ENCODE measurements around the gene PLCH2. TPM values are rescaled to one million over a fixed set of nuclear protein-coding genes. Genes with fewer than 3 reads are reported as not detected.
"Not testable (repeated sequence)": the region's sequence is repeated elsewhere in the genome, so short reads cannot be mapped to it uniquely, and the experiment has no call there.

PLCH2 gene
- total RNA-seq, 2 experiments from 2014 or later: 8.9 to 10.3 TPM

DNA sequence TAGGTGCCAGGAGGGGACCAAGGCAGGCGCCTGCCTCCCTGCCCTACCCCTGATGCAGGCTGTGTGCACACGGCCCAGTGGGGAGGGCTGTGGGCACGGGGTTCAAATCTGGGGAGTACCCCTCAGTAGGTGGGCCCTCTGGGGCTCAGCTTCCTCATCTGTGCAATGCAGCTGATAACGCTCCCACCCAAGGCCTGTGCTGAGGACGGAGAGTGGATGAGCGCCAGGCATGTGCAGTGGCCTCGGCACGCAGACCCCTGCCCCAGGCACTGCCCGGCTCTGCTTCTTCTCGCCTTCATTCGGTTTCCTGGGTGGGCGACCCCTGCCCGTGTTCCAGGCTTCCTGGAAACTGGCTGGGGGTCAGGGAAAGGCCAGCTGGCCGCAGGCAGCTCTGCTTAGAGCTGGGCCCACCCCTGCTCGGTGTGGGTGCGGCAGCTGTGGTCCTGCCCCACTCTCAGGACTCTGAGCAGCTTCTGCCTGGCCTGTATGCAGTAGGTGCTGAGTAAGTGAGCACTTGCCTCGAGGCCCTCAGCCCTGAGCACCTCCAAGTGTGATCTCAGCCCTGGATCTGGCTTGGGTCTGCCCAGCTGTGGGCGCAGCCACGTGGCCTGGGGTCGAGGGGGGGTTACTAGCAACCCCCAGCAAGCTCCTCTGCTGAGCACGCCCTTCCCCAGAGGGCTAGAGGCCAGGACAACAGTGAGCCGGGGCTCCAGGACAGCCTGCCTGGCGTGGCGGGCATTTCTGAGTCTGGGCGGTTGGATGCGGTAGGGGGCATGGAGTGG, 68.2 kb downstream of the PLCH2 start:
- Mint-ChIP-seq H3K27ac (no peak overlapping the region), H3K4me3 (no peak overlapping the region), H3K4me1 (ENCODE audit: low read depth) (peaks cover 12% of the 10 kb centered on the region), H3K27me3 (no peaks in the 10 kb centered on the region), H3K9me3 (no peaks in the 10 kb centered on the region), H3K36me3 (no peaks in the 10 kb centered on the region)
- CTCF ChIA-PET: no interaction called here
- no peak for DNase-seq
- intact Hi-C loops (cut with micrococcal nuclease): no loop called here
- POLR2A ChIA-PET: interaction anchor here (1.0 to 5.5 kb wide), 4 partner anchors 14 to 128 kb away, joined by 4 to 53 read pairs (median 12); partner anchors contain the start of genes HES5 and PANK4

DNA sequence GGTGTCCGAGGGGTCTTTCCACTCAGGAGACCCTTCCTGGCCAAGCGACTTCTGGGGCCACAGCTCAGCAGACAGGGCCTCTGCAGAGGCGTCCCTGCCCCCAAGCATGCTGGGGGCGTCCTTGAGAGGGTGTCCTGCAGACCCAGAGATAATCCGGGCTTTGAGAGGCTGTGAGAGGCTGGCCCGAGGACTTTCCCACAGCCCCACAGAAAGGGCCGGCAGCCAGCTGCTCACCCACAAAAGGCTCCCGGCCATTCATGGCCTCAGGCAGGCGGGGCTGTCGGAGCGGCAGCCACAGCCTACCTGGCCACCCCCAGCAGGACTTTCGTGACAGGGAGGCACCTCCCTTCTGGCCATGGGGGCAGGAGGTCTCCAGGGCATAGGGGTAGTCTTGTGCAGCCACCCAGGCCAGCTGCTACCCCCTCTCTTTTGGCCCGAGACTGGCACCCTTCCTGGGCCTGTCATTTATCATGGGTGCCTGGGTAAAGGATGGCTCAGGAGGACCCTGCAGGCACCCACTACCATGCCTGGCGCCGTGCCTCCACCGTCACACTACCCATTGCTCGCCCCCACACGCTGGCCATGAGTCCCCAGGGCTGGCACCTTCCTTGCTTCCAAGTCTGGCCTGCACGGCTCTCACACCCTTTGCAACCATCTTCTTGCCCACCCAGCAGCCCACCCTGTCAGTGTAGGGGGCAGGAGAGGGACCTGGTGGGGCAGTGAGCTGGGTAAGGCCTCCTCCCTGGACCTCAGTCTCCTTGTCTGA, 69.0 kb downstream of the PLCH2 start:
- no peak for DNase-seq
- H3K4me3 Mint-ChIP-seq: no peak overlapping the region
- CTCF ChIA-PET: interaction anchor here (0.9 to 1.3 kb wide), 4 partner anchors 11 to 130 kb away, joined by 3 to 5 read pairs (median 3); partner anchors contain the start of gene TNFRSF14
- H3K9me3 Mint-ChIP-seq: no peaks in the 10 kb centered on the region
- peak overlapping the region; percentile 23 for H3K27ac Mint-ChIP-seq
- peaks cover 16% of the 10 kb centered on the region for H3K4me1 Mint-ChIP-seq (ENCODE audit: low read depth)
- no peaks in the 10 kb centered on the region for H3K36me3 Mint-ChIP-seq
- POLR2A ChIA-PET: interaction anchor here (0.8 to 5.5 kb wide), 8 partner anchors 11 to 345 kb away, joined by 3 to 53 read pairs (median 12); partner anchors contain the start of genes HES5, PANK4 and TNFRSF14
- intact Hi-C loops (cut with micrococcal nuclease): loop anchor here (5.0 kb wide), 3 partner anchors 153 to 348 kb away; partner anchors contain the start of genes MORN1 and RER1
- no peaks in the 10 kb centered on the region for H3K27me3 Mint-ChIP-seq

DNA sequence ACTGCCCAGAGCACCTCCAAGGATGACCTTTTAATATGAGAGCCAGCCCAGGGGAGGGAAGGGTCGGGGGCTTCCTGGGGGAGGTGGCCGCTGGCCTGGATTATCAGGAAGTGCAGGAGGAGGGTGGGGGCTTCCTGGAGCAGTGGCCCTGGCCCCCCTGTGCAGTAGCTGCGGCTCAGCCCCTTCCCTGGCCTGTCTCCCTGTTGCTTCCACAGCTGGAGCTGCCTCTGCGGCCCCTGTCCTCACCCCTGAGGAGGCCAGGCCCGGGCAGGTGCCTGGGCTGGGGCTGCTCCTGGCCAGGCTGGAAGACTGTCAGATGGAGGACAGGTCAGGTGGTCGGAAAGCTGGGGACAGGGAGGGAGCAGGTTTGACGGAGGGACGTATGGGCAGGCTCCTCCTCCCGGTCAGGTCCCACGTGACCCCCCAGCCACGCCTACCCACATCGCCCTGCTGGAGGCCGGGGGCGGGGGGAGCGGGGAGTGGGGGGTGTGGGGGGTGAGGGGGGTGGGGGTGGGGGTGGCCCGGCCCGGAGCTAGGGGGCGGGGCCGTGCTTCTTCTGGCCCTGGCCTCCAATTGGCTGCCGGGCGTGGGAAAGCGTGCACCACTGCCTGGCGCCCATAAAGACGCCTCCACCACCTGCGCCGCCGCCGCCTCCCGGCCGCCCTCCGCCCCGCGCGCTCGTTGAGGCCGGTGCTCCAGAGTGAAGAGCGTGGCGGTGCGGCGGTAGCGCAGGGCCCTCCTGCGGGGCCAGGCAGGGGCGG, 69.8 kb downstream of the PLCH2 start:
- Mint-ChIP-seq H3K27me3 (no peaks in the 10 kb centered on the region), H3K9me3 (no peaks in the 10 kb centered on the region), H3K4me3 (peak overlapping the region; percentile 80), H3K27ac (peak overlapping the region; percentile 99), H3K4me1 (ENCODE audit: low read depth) (peaks cover 18% of the 10 kb centered on the region), H3K36me3 (peaks cover 2% of the 10 kb centered on the region)
- CTCF ChIA-PET: interaction anchor here (0.9 to 1.3 kb wide), 5 partner anchors 10 to 131 kb away, joined by 3 to 6 read pairs (median 3); partner anchors contain the start of genes PANK4 and TNFRSF14
- intact Hi-C loops (cut with micrococcal nuclease): loop anchor here (2.0 to 5.0 kb wide), 4 partner anchors 97 to 349 kb away; partner anchors contain the start of genes MORN1 and RER1
- POLR2A ChIA-PET: interaction anchor here (0.8 to 5.5 kb wide), 8 partner anchors 10 to 346 kb away, joined by 3 to 65 read pairs (median 21); partner anchors contain the start of genes HES5, PANK4, PRXL2B and TNFRSF14
- DNase-seq: peak; percentile 91

DNA sequence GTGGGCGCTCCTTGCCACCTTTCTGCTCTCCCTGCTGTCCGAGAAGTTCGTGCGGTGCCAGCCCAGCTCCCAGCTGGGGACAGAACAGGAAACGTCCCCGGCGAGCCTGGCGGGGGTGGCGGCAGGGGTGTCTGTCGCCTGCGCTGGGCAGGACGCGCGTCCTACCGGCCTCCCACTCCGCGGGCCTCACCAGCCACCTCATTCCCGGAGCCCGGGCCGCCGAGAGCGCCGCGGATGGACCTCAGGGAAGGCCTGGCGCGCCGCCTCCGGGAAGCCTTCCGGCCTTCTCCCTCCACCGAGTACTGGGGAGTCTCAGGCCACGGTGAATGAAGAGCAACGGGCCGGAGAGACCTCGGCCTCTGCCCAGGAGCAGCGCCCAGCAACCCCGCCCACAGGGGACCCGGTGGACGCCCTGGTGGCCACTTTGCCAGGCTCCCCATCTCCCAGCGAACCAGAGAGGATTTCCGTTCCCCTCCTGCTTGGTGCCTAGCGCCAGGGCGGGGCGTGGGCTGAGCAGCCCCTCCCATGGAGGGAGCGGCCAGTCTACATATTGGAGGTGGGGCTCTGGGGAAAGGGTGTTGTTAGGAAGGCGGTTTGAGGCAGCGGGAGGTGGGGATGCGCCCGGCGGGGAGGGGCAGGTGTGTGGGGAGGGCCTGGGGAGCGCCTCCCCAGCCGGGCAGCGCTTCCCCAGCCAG, 70.6 kb downstream of the PLCH2 start:
- Mint-ChIP-seq H3K4me3 (peak overlapping the region; percentile 80), H3K36me3 (peaks cover 3% of the 10 kb centered on the region), H3K9me3 (no peaks in the 10 kb centered on the region), H3K4me1 (ENCODE audit: low read depth) (peaks cover 18% of the 10 kb centered on the region), H3K27ac (peak overlapping the region; percentile 99), H3K27me3 (no peaks in the 10 kb centered on the region)
- ChIA-PET POLR2A (interaction anchor here (0.8 to 5.5 kb wide), 10 partner anchors 10 to 155 kb away, joined by 3 to 65 read pairs (median 12); partner anchors contain the start of genes HES5, MORN1, PANK4 and PRXL2B), CTCF (interaction anchor here (0.8 to 3.4 kb wide), 13 partner anchors 10 to 347 kb away, joined by 3 to 43 read pairs (median 6); partner anchors contain the start of genes HES5, PANK4, PEX10 and TNFRSF14)
- intact Hi-C loops (cut with micrococcal nuclease): loop anchor here (2.0 to 5.0 kb wide), 4 partner anchors 96 to 349 kb away; partner anchors contain the start of genes MORN1 and RER1
- DNase-seq: peak; percentile 94

DNA sequence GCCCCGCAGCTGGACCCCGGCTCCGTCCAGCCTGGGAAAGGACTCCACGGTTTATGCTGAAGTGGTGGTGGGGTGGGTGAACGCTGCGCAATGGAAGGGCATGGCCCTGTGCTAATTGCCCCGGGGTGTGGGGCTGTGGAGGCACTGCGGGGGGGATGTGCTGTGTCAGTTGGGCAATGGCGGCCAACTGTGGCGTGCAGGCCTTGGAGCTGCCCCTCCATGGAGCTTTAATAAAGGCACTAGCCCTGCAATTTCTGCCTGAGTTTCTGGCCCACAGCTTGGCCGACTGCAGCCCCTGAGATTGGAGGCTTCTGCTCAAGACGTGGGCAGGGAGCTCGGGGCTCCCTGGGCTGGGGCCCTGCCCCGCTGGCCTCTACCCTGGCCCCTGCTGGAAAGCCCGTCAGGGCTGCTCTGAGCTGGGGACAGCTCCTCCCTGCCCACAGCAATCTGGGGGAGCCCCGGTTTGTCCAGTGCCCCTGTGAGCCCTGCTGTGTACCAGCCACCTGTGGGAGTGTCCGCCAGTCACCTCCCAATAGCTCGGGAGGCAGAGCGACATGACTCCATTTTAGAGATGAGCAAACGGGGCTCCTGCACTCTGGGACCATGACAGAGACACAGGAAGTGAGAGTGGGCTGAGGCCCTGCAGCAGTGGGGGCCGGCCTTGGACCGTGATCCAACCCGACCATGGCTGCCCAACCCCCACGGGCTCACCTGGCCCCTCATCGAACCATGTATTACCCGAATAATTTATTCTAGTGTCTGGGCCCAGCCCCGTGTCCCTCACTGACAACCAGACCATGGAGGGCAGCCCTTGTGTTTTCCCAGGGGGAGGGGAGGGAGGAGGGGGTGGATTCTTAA, 71.3 kb downstream of the PLCH2 start:
- peaks cover 3% of the 10 kb centered on the region for H3K36me3 Mint-ChIP-seq
- H3K27me3 Mint-ChIP-seq: no peaks in the 10 kb centered on the region
- peak overlapping the region; percentile 80 for H3K4me3 Mint-ChIP-seq
- no peaks in the 10 kb centered on the region for H3K9me3 Mint-ChIP-seq
- H3K4me1 Mint-ChIP-seq (ENCODE audit: low read depth): peaks cover 18% of the 10 kb centered on the region
- peak; percentile 85 for DNase-seq
- H3K27ac Mint-ChIP-seq: peak overlapping the region; percentile 99
- ChIA-PET POLR2A (interaction anchor here (0.8 to 5.5 kb wide), 14 partner anchors 9 to 156 kb away, joined by 3 to 65 read pairs (median 4); partner anchors contain the start of genes HES5, MORN1, PANK4 and PRXL2B), CTCF (interaction anchor here (0.7 to 3.4 kb wide), 15 partner anchors 9 to 353 kb away, joined by 3 to 43 read pairs (median 7); partner anchors contain the start of genes FAAP20, HES5, MORN1 and PANK4)
- intact Hi-C loops (cut with micrococcal nuclease): loop anchor here (1.0 to 5.0 kb wide), 9 partner anchors 9 to 350 kb away; partner anchors contain the start of genes MORN1, PANK4, PRXL2B and RER1

DNA sequence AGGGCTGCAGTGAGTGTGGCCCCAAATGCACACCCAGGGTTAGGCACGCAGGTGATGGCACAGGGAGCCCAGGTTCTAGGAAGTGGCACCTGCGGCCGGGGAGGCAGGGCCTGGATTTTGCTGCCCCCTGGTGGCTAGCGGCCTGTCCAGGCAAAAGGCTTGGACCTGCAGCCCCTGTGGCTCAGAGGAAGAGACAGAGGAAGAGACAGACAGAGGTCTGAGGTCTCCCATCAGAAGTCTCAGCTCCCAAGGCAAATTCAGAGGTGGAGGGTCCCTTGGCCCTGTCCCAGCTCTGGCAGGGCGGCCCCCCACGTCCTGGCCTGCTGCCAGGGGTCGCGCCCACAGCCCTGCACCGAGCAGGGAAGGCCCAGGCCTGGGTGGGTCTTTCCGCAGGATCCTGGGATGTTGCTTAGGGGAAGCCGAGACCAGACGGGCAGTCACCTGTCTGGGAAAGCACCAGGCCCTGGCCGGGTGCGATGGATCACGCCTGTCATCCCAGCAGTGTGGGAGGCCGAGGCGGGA, 72.0 kb downstream of the PLCH2 start:
- Mint-ChIP-seq H3K4me3 (peak overlapping the region; percentile 80), H3K9me3 (no peaks in the 10 kb centered on the region), H3K27me3 (no peaks in the 10 kb centered on the region), H3K4me1 (ENCODE audit: low read depth) (peaks cover 18% of the 10 kb centered on the region), H3K36me3 (peaks cover 3% of the 10 kb centered on the region), H3K27ac (peak overlapping the region; percentile 99)
- ChIA-PET CTCF (interaction anchor here (0.7 to 3.4 kb wide), 16 partner anchors 8 to 353 kb away, joined by 3 to 43 read pairs (median 8); partner anchors contain the start of genes FAAP20, HES5, MORN1 and PANK4), POLR2A (interaction anchor here (1.0 to 5.5 kb wide), 12 partner anchors 8 to 134 kb away, joined by 3 to 65 read pairs (median 4); partner anchors contain the start of genes HES5, PANK4, PRXL2B and TNFRSF14)
- peak; percentile 91 for DNase-seq
- intact Hi-C loops (cut with micrococcal nuclease): loop anchor here (1.0 to 5.0 kb wide), 8 partner anchors 8 to 351 kb away; partner anchors contain the start of genes MORN1, PANK4, PRXL2B and RER1

DNA sequence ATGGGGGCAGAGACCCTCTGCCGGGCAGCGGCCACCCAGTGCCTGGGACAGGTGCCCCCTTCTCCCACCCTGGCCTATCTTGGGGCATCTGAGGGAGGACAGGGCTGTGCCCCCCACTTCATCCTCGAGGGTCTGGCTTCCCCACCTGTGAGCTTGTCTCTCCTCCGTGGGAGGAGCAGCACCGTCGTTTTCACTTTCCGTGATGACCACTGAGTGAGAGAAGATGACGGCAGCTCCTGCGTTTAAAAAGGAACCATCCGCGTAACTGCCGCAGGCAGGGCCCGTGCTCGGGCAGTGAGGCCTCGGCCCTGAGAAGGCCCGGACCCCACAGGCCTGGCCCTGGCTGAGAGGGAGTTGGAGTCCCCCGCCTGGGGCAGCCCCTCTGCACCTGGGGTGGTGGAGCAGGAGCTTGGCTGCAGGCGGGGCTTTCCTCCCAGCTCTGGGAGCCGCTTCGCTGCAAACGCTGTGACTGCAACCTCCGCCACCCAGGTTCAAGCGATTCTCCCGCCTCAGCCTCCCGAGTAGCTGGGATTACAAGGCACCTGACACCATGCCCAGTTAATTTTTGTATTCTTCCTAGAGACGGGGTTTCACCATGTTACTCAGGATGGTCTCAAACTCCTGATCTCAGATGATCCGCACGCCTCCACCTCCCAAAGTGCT, 73.4 kb downstream of the PLCH2 start:
- ChIA-PET POLR2A (interaction anchor here (1.3 to 4.6 kb wide), 4 partner anchors 20 to 49 kb away, joined by 4 to 65 read pairs (median 15); partner anchors contain the start of genes HES5 and PRXL2B), CTCF (interaction anchor here (0.9 to 3.4 kb wide), 6 partner anchors 11 to 137 kb away, joined by 3 to 34 read pairs (median 12); partner anchors contain the start of genes PANK4 and PEX10)
- intact Hi-C loops (cut with micrococcal nuclease): loop anchor here (5.0 kb wide), 3 partner anchors 157 to 352 kb away; partner anchors contain the start of genes MORN1 and RER1
- Mint-ChIP-seq H3K27ac (peak overlapping the region; percentile 99), H3K4me1 (ENCODE audit: low read depth) (peaks cover 24% of the 10 kb centered on the region), H3K4me3 (peak overlapping the region; percentile 80)
- not testable (repeated sequence) for DNase-seq, H3K27me3 Mint-ChIP-seq, H3K36me3 Mint-ChIP-seq, H3K9me3 Mint-ChIP-seq

DNA sequence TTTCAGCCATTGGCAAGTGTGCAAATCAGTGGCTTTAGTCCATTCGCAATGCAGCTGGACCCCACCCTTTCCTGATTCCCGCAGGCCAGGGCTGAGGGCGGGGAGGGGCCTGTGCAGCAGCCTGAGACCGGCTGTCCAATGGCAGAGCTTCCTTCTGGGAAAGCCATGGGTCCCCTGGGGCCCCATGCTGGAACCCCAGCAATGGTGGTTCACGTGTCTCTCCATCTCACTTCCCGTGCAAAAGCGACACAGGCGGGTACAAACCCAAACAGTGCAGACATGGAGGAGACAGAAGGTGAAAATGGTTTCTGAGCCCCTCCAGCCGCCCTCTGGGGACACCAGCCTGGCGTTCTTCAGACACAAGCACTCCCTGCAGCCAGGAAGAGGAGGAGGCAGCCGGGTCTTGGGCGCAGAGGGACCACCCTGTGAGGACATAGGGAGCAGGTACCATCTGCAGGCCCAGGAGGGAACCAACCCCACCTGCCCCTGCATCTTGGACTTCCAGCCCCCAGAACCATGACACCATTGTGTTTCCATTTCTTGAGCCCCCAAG, 74.3 kb downstream of the PLCH2 start:
- H3K9me3 Mint-ChIP-seq; H3K36me3 Mint-ChIP-seq; intact Hi-C loops (cut with micrococcal nuclease); CTCF ChIA-PET; DNase-seq; H3K4me3 Mint-ChIP-seq; H3K27me3 Mint-ChIP-seq: not testable (repeated sequence)
- H3K4me1 Mint-ChIP-seq (ENCODE audit: low read depth): peaks cover 32% of the 10 kb centered on the region
- POLR2A ChIA-PET: interaction anchor here (4.6 kb wide), 1 partner anchor 35 kb away, joined by 65 read pairs; the partner anchor contains the start of gene PRXL2B
- H3K27ac Mint-ChIP-seq: peak overlapping the region; percentile 62

DNA sequence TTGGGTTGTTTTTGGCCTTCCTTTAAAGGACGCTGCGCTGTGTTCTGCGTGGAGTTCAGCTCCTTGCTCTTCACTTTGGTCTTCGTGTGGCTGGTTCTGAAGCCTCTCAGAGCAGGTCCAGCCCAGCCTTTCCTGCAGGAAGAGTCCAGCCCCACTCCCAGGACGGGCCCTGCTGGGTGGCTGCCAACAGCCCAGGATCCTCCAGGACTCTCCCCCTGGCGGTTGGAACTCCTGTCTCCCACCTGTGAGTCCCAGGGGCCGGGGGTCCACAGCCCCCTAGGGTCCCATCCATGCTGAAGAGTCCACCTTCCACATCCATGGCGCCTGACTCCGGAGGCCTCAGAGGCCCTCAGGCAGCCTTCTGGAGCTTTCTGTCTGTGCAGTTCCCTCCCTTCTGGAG, 75.5 kb downstream of the PLCH2 start:
- H3K9me3 Mint-ChIP-seq; POLR2A ChIA-PET; H3K36me3 Mint-ChIP-seq; intact Hi-C loops (cut with micrococcal nuclease); H3K4me3 Mint-ChIP-seq; DNase-seq; H3K27me3 Mint-ChIP-seq; CTCF ChIA-PET: not testable (repeated sequence)
- H3K27ac Mint-ChIP-seq: peak overlapping the region; percentile 66
- H3K4me1 Mint-ChIP-seq (ENCODE audit: low read depth): peaks cover 34% of the 10 kb centered on the region

All from activated CD4-positive, alpha-beta memory T cell treated with anti-CD3 and anti-CD28 coated beads for 36 hours (primary cell).